NOMO-1 treated with dmso at 0.1 percent for 144 hours (cell line): Measurements from ENCODE around the gene TDRD9.

Experiments
- DNase-seq: peaks from one replicate; lab custom pipeline; 2025; ENCODE audit not compliant: unreplicated experiment; lab: John Stamatoyannopoulos, UW

The TDRD9 gene

GRCh38 chr14:104100171-104101085 lies 172.2 kb downstream of the TDRD9 start:
- no peak for DNase-seq

GRCh38 chr14:104101086-104101621 lies 172.9 kb downstream of the TDRD9 start:
- no peak for DNase-seq

- no peak for DNase-seq
These were observed 173.5 kb downstream of the TDRD9 start for GRCh38 chr14:104101651-104102281.
